Astrocyte (in vitro differentiated cells and primary cell): ENCODE data around the gene MKNK2. TPM values are rescaled to one million over a fixed set of nuclear protein-coding genes. Genes with fewer than 3 reads are reported as not detected.
A peak's percentile ranks its signal among the peaks of the same experiment; 100 is the strongest.
"Not testable (repeated sequence)": the region's sequence is repeated elsewhere in the genome, so short reads cannot be mapped to it uniquely, and the experiment has no call there.

ENCODE experiments used
- DNase-seq: peaks from one replicate; pipeline ENCODE4 v3.0.0-alpha.2; 2010; ENCODE audit warnings: low read depth
- FAIRE-seq: peaks from 2 replicates; lab custom pipeline; 2011; peaks lifted over from hg19 to GRCh38; lab: Jason Lieb, UNC
- H2AFZ ChIP-seq: 2 replicates; pipeline ENCODE4 v1.6.0; 2012; ENCODE audit warnings: low read depth, low read length, inconsistent platforms
- H3K27ac ChIP-seq: 2 replicates; pipeline ENCODE4 v1.5.1; 2011; ENCODE audit warnings: low read depth, low read length, inconsistent platforms
- H3K27me3 ChIP-seq: 2 replicates; pipeline ENCODE4 v1.6.0; 2011; ENCODE audit warnings: low read length, inconsistent platforms; ENCODE audit not compliant: insufficient read depth
- H3K36me3 ChIP-seq: 2 replicates; pipeline ENCODE4 v1.5.1; 2011; ENCODE audit warnings: low read length, inconsistent platforms; ENCODE audit not compliant: insufficient read depth
- H3K4me1 ChIP-seq: 2 replicates; pipeline ENCODE4 v1.5.1; 2011; ENCODE audit warnings: low read length, inconsistent platforms; ENCODE audit not compliant: insufficient read depth
- H3K4me2 ChIP-seq: 2 replicates; pipeline ENCODE4 v1.6.0; 2012; ENCODE audit warnings: low read length, inconsistent platforms
- H3K4me3 ChIP-seq: 2 replicates; pipeline ENCODE4 v1.5.1; 2011; ENCODE audit warnings: low read depth, mild to moderate bottlenecking, low read length, inconsistent platforms; ENCODE audit not compliant: insufficient read depth
- H3K79me2 ChIP-seq: 2 replicates; pipeline ENCODE4 v1.6.0; 2012; ENCODE audit warnings: mild to moderate bottlenecking, low read length, inconsistent platforms; ENCODE audit not compliant: insufficient read depth
- H3K9ac ChIP-seq: 2 replicates; pipeline ENCODE4 v1.6.0; 2012; ENCODE audit warnings: mild to moderate bottlenecking, low read length, inconsistent platforms
- H3K9me3 ChIP-seq: 2 replicates; pipeline ENCODE4 v1.5.1; 2012; ENCODE audit warnings: low read depth, mild to moderate bottlenecking, low read length, inconsistent platforms; ENCODE audit not compliant: insufficient read depth
- H4K20me1 ChIP-seq: 2 replicates; pipeline ENCODE4 v1.6.0; 2012; ENCODE audit warnings: low read length, inconsistent platforms; ENCODE audit not compliant: insufficient read depth
- H3K27ac Mint-ChIP-seq: one replicate; pipeline ENCODE4 v1.8.0; 2021; ENCODE audit warnings: mild to moderate bottlenecking, mixed read lengths; ENCODE audit not compliant: unreplicated experiment
- H3K27me3 Mint-ChIP-seq: one replicate; pipeline ENCODE4 v1.8.0; 2021; ENCODE audit warnings: low read depth, mixed read lengths; ENCODE audit not compliant: unreplicated experiment
- H3K36me3 Mint-ChIP-seq: one replicate; pipeline ENCODE4 v1.8.0; 2021; ENCODE audit warnings: low read depth, mixed read lengths; ENCODE audit not compliant: unreplicated experiment
- H3K4me1 Mint-ChIP-seq: one replicate; pipeline ENCODE4 v1.8.0; 2021; ENCODE audit warnings: low read depth, mixed read lengths; ENCODE audit not compliant: unreplicated experiment
- H3K4me3 Mint-ChIP-seq: one replicate; pipeline ENCODE4 v1.8.0; 2021; ENCODE audit warnings: mild to moderate bottlenecking, moderate library complexity, mixed read lengths; ENCODE audit not compliant: unreplicated experiment
- H3K9me3 Mint-ChIP-seq: one replicate; pipeline ENCODE4 v1.8.0; 2021; ENCODE audit warnings: mild to moderate bottlenecking, mixed read lengths; ENCODE audit not compliant: unreplicated experiment
- CTCF ChIP-seq: IDR thresholded peaks from 2 replicates; pipeline ENCODE4 v1.5.1; 2011; ENCODE audit warnings: low read depth, mild to moderate bottlenecking, inconsistent platforms, low read length, moderate library complexity; ENCODE audit not compliant: insufficient read depth
- EZH2 ChIP-seq: IDR thresholded peaks from 2 replicates; pipeline ENCODE4 v1.6.1; 2012; ENCODE audit warnings: mild to moderate bottlenecking, low read length, inconsistent platforms; ENCODE audit not compliant: insufficient read depth
- total RNA-seq: library from RNA; stranded (reverse); gene quantifications from 2 replicates; pipeline ENCODE4 v1.2.1, GENCODE V29; 2021

Gene MKNK2
- total RNA-seq, 1 donor from 2014 or later = 146 TPM

- Histone ChIP-seq H3K4me3 (no peak overlapping the region), H3K4me2 (peak overlapping the region; percentile 84), H3K27ac (peak overlapping the region; percentile 65), H3K4me1 (peaks cover 26% of the 10 kb centered on the region), H2AFZ (no peak overlapping the region), H4K20me1 (peaks cover 35% of the 10 kb centered on the region), H3K27me3 (no peaks in the 10 kb centered on the region), H3K9me3 (no peaks in the 10 kb centered on the region), H3K36me3 (peaks cover 9% of the 10 kb centered on the region), H3K79me2 (peaks cover 58% of the 10 kb centered on the region), H3K9ac (peak overlapping the region; percentile 64)
- H3K4me1 Mint-ChIP-seq = peaks cover 39% of the 10 kb centered on the region
- peak overlapping the region; percentile 85 for H3K27ac Mint-ChIP-seq
- FAIRE-seq = no peak
- DNase-seq = peak; percentile 21
- no peaks in the 10 kb centered on the region for H3K27me3 Mint-ChIP-seq
- TF ChIP-seq CTCF = no peak
- TF ChIP-seq EZH2 = no peak
- H3K4me3 Mint-ChIP-seq = peak overlapping the region; percentile 40
- H3K36me3 Mint-ChIP-seq = peaks cover 7% of the 10 kb centered on the region
- H3K9me3 Mint-ChIP-seq = no peaks in the 10 kb centered on the region
Observed at GRCh38 chr19:2089001-2089711, 38.1 kb upstream of the MKNK2 start.

- no peak overlapping the region for H3K4me3 Mint-ChIP-seq
- H3K4me1 Mint-ChIP-seq = peaks cover 34% of the 10 kb centered on the region
- no peak overlapping the region for H3K9ac ChIP-seq
- peaks cover 42% of the 10 kb centered on the region for H4K20me1 ChIP-seq
- peaks cover 55% of the 10 kb centered on the region for H3K79me2 ChIP-seq
- no peak overlapping the region for H2AFZ ChIP-seq
- H3K4me1 ChIP-seq = peaks cover 25% of the 10 kb centered on the region
- H3K36me3 Mint-ChIP-seq = peaks cover 7% of the 10 kb centered on the region
- no peak overlapping the region for H3K27ac ChIP-seq
- H3K27me3 ChIP-seq = no peaks in the 10 kb centered on the region
- DNase-seq (no peak), FAIRE-seq (no peak)
- TF ChIP-seq EZH2 (no peak), CTCF (no peak)
- H3K4me3 ChIP-seq = no peak overlapping the region
- H3K27me3 Mint-ChIP-seq = no peaks in the 10 kb centered on the region
- H3K36me3 ChIP-seq = peaks cover 2% of the 10 kb centered on the region
- H3K9me3 Mint-ChIP-seq = no peaks in the 10 kb centered on the region
- H3K9me3 ChIP-seq = no peaks in the 10 kb centered on the region
- no peak overlapping the region for H3K27ac Mint-ChIP-seq
- no peak overlapping the region for H3K4me2 ChIP-seq
Observed at GRCh38 chr19:2087621-2088100, 36.6 kb upstream of the MKNK2 start.

- H3K4me1 Mint-ChIP-seq = peaks cover 34% of the 10 kb centered on the region
- not testable (repeated sequence) for H3K27ac ChIP-seq, H3K36me3 ChIP-seq, H3K4me3 ChIP-seq, H3K27me3 Mint-ChIP-seq, H3K36me3 Mint-ChIP-seq, H3K27me3 ChIP-seq, H3K9me3 ChIP-seq, H2AFZ ChIP-seq, H3K9ac ChIP-seq, H3K9me3 Mint-ChIP-seq, H3K4me2 ChIP-seq, FAIRE-seq
- Histone ChIP-seq H4K20me1 (peaks cover 49% of the 10 kb centered on the region), H3K4me1 (peaks cover 25% of the 10 kb centered on the region), H3K79me2 (peaks cover 55% of the 10 kb centered on the region)
- peak overlapping the region; percentile 15 for H3K27ac Mint-ChIP-seq
- DNase-seq = peak; percentile 22
- H3K4me3 Mint-ChIP-seq = peak overlapping the region; percentile 34
Observed at GRCh38 chr19:2086695-2087620, 35.9 kb upstream of the MKNK2 start.
